HUES64 (cell line): ENCODE results near the gene PIGR.

ENCODE experiments used
- H3K27ac ChIP-seq: 2 replicates; pipeline ENCODE4 v1.7.0; 2013; ENCODE audit warnings: low read depth, low read length, inconsistent platforms
- H3K27me3 ChIP-seq: 2 replicates; pipeline ENCODE4 v1.6.1; 2013; ENCODE audit warnings: mild to moderate bottlenecking, low read length; ENCODE audit not compliant: insufficient read depth
- H3K36me3 ChIP-seq: 2 replicates; pipeline ENCODE4 v1.6.1; 2013; ENCODE audit warnings: mild to moderate bottlenecking, low read length; ENCODE audit not compliant: insufficient read depth
- H3K4me1 ChIP-seq: 2 replicates; pipeline ENCODE4 v1.6.1; 2013; ENCODE audit warnings: mild to moderate bottlenecking, low read length, moderate library complexity; ENCODE audit not compliant: insufficient read depth
- H3K4me3 ChIP-seq: 2 replicates; pipeline ENCODE4 v1.5.1; 2013; ENCODE audit warnings: mild to moderate bottlenecking, low read length, moderate library complexity
- H3K9ac ChIP-seq: 2 replicates; pipeline ENCODE4 v1.6.1; 2013; ENCODE audit warnings: mild to moderate bottlenecking, low read depth, low read length
- H3K9me3 ChIP-seq: 2 replicates; pipeline ENCODE4 v1.6.1; 2013; ENCODE audit warnings: low read depth, low read length; ENCODE audit not compliant: insufficient read depth
- WGBS: fragments of 150-250, 120-280 bp; methylation state at CpG from one replicate; pipeline ENCODE4 v1.1.7; 2013; ENCODE audit warnings: missing lambda C conversion rate; 5-methylcytosine and 5-hydroxymethylcytosine counted together

The PIGR gene

GRCh38 chr1:206972728-206973127 is 26.5 kb upstream of the PIGR start:
- WGBS = 76% methylated on average over 2 of the region's 2 CpGs
- H3K9ac ChIP-seq = no peak overlapping the region

GRCh38 chr1:206971029-206971655 is 24.9 kb upstream of the PIGR start:
- Histone ChIP-seq H3K27me3 (no peaks in the 10 kb centered on the region), H3K36me3 (no peaks in the 10 kb centered on the region), H3K27ac (no peak overlapping the region), H3K4me3 (no peak overlapping the region), H3K9me3 (no peaks in the 10 kb centered on the region), H3K4me1 (no peaks in the 10 kb centered on the region), H3K9ac (no peak overlapping the region)
- 94% methylated on average over 2 of the region's 2 CpGs for WGBS

More at GRCh38 chr1:206972728-206973127, 26.5 kb upstream of the PIGR start:
- Histone ChIP-seq H3K36me3 (no peaks in the 10 kb centered on the region), H3K9me3 (no peaks in the 10 kb centered on the region), H3K27me3 (no peaks in the 10 kb centered on the region), H3K27ac (no peak overlapping the region), H3K4me3 (no peak overlapping the region), H3K4me1 (no peaks in the 10 kb centered on the region)

GRCh38 chr1:206970446-206970845 is 24.2 kb upstream of the PIGR start, which contains the start of gene FCAMR:
TSS of gene FCAMR (minus strand) at chr1:206970460. CDS start at chr1:206970125, 335 bp downstream.
- H3K9ac ChIP-seq = no peak within 1 kb of the TSS
- H3K36me3 ChIP-seq = no peaks in the 10 kb centered on the region
- no peaks in the 10 kb centered on the region for H3K27me3 ChIP-seq
- H3K4me3 ChIP-seq = no peak within 1 kb of the TSS
- H3K4me1 ChIP-seq = no peaks in the 10 kb centered on the region
- no peaks in the 10 kb centered on the region for H3K9me3 ChIP-seq
- WGBS = 93% methylated on average over 2 of the region's 2 CpGs
- H3K27ac ChIP-seq = no peak within 1 kb of the TSS

DNA sequence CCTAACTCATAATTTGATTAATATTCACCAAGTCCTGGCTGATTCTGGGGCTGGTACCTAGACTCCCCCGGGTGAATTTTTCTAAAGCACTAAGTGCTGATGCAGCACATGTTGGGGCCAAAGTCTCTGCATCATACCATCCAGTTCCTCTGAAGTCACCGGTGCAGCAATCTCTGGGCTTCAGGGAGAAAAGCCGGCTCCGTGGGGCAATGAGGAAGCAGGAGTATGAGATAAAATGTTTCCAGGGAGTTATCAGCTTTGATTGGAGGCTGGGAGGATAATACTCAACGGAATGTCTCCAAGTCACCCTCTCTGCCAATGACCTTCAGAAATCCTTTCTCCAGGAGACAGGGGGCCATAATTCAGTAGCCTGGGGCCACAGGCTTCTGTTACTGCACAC is 22.8 kb upstream of the PIGR start:
- Histone ChIP-seq H3K4me1 (no peaks in the 10 kb centered on the region), H3K9me3 (no peaks in the 10 kb centered on the region), H3K36me3 (no peaks in the 10 kb centered on the region), H3K27me3 (no peaks in the 10 kb centered on the region), H3K9ac (no peak overlapping the region), H3K27ac (no peak overlapping the region), H3K4me3 (no peak overlapping the region)
- WGBS = 90% methylated on average over 5 of the region's 5 CpGs

GRCh38 chr1:206967096-206967849 is 21.0 kb upstream of the PIGR start:
- Histone ChIP-seq H3K27ac (no peak overlapping the region), H3K4me1 (no peaks in the 10 kb centered on the region), H3K9ac (no peak overlapping the region), H3K9me3 (no peaks in the 10 kb centered on the region), H3K36me3 (no peaks in the 10 kb centered on the region), H3K4me3 (no peak overlapping the region), H3K27me3 (no peaks in the 10 kb centered on the region)
- 90% methylated on average over 7 of the region's 8 CpGs for WGBS

DNA sequence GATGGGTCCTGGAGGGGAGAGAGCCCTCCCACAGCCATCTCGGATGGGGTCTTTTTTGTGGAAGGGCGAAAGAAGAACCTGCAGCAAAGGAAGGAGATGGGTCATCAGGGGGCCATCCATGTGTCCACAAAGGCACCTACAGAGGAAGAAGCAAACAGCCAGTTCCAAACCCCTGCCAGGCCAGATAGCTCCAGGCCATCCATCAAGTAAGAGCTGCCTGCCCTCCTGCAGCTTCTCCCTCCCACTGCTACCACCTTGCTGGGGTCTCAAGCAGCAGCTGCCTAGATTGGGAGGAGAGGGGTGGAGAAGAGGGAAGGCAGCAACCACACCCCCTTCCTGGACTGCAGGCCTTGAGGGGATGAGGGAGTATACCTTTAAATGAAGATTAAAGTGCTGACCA is 19.5 kb upstream of the PIGR start:
- Histone ChIP-seq H3K4me3 (no peak overlapping the region), H3K27ac (no peak overlapping the region), H3K4me1 (no peaks in the 10 kb centered on the region), H3K9me3 (no peaks in the 10 kb centered on the region), H3K9ac (no peak overlapping the region), H3K36me3 (no peaks in the 10 kb centered on the region), H3K27me3 (no peaks in the 10 kb centered on the region)
- 68% methylated on average over 2 of the region's 2 CpGs for WGBS

DNA sequence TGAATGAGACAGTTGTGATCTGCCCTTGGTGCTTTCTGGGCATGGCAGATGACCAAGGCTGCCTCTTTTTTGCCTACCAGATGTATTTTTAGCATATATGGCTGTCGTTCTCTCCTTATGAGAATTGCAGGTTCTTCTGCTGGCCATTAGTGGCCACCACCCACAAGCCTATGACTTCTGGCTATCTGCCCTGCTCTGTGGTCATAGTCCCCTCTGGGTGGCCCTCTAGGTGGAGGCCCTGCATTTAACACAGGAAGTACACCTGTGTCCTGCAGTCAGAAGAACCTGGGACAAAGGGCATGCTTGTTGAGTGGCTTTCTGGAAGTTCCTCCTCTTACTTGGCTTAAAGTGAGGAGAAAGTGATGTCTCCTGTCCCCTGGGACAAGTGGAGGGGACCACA is 17.5 kb upstream of the PIGR start:
- Histone ChIP-seq H3K36me3 (no peaks in the 10 kb centered on the region), H3K4me1 (no peaks in the 10 kb centered on the region), H3K9ac (no peak overlapping the region), H3K27me3 (no peaks in the 10 kb centered on the region), H3K9me3 (no peaks in the 10 kb centered on the region), H3K4me3 (no peak overlapping the region), H3K27ac (no peak overlapping the region)
- 83% methylated on average over 1 of the region's 1 CpG for WGBS

- H3K4me3 ChIP-seq = no peak overlapping the region
- H3K27ac ChIP-seq = no peak overlapping the region
- H3K4me1 ChIP-seq = no peaks in the 10 kb centered on the region
- no peaks in the 10 kb centered on the region for H3K27me3 ChIP-seq
- H3K9me3 ChIP-seq = no peaks in the 10 kb centered on the region
- WGBS = 99% methylated on average over 5 of the region's 5 CpGs
- no peak overlapping the region for H3K9ac ChIP-seq
- no peaks in the 10 kb centered on the region for H3K36me3 ChIP-seq
Measured at GRCh38 chr1:206963119-206963712, 16.9 kb upstream of the PIGR start.

DNA sequence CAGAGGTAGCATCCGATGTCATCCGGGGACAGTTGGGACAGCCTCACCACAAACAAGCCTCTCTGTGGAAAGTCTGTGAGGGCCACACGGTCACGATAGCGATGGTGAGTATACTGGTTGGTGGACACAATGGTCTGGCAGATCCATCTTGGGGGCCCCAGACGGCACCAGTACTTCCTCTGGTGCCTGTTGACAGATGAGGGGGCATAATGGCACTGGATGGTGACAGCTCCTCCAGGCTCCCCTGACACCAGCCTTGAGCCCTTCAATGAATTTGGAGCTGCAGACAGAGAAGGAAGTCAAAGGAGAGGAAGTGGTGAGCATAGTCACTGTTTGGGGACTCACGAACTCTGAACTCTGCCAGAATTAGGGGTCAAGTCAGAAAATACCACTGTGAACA is 16.0 kb upstream of the PIGR start:
- no peak overlapping the region for H3K27ac ChIP-seq
- no peaks in the 10 kb centered on the region for H3K36me3 ChIP-seq
- 95% methylated on average over 7 of the region's 7 CpGs for WGBS
- no peak overlapping the region for H3K4me3 ChIP-seq
- H3K9ac ChIP-seq = no peak overlapping the region
- H3K4me1 ChIP-seq = no peaks in the 10 kb centered on the region
- no peaks in the 10 kb centered on the region for H3K27me3 ChIP-seq
- H3K9me3 ChIP-seq = no peaks in the 10 kb centered on the region

DNA sequence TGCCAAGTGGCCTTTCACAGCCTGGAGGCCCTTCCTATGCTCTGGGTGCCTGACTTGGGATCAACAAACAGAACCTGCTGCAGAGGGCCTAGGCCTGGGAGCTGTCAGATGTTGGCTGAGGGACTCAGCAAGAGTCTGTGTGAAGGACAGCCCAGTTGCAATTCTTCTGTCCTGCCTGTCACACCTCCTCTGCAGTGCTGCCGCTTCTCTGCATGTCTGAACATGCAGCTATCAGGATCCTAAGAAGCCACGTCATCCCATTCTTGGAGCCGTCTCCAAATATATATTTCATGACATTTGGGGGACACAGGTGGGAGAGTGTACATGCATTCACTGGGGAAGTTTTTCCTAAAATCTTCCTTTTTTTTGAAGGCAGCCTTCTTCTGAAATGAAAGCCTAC is 15.4 kb upstream of the PIGR start:
- Histone ChIP-seq H3K27me3 (no peaks in the 10 kb centered on the region), H3K36me3 (no peaks in the 10 kb centered on the region), H3K9ac (no peak overlapping the region), H3K9me3 (no peaks in the 10 kb centered on the region), H3K4me3 (no peak overlapping the region), H3K27ac (no peak overlapping the region), H3K4me1 (no peaks in the 10 kb centered on the region)
- WGBS = 77% methylated on average over 3 of the region's 3 CpGs

GRCh38 chr1:206960676-206961386 is 14.6 kb upstream of the PIGR start:
- WGBS = 93% methylated on average over 6 of the region's 6 CpGs
- no peak overlapping the region for H3K4me3 ChIP-seq
- no peaks in the 10 kb centered on the region for H3K27me3 ChIP-seq
- no peaks in the 10 kb centered on the region for H3K36me3 ChIP-seq
- no peak overlapping the region for H3K27ac ChIP-seq
- H3K9ac ChIP-seq = no peak overlapping the region
- H3K4me1 ChIP-seq = no peaks in the 10 kb centered on the region
- H3K9me3 ChIP-seq = no peaks in the 10 kb centered on the region
